Endothelial cell of umbilical vein (primary cell): ENCODE measurements around the gene CARNS1. TPM values are rescaled to one million over a fixed set of nuclear protein-coding genes. Genes with fewer than 3 reads are reported as not detected.
A peak's percentile ranks its signal among the peaks of the same experiment; 100 is the strongest.

Source experiments
- BruUV-seq: library from RNA; stranded (reverse); fragments of 400-500 nt; replicated peaks from 2 replicates; lab custom pipeline; 2021; lab: Mats Ljungman, UMichigan
- CTCF ChIA-PET: fragments of 300-600, 350-600 bp; sonication (Branson Sonifier 250); formaldehyde crosslinking; loops from one replicate; lab custom pipeline; 2021; ENCODE audit warnings: antibody characterized with exemption, inconsistent platforms; lab: Charles Lee
- POLR2A ChIA-PET: fragments of 300-600, 350-600 bp; sonication (Branson Sonifier 250); formaldehyde crosslinking; loops from one replicate; lab custom pipeline; 2021; ENCODE audit warnings: antibody characterized with exemption, inconsistent platforms; lab: Charles Lee
- DNase-seq: peaks from one replicate; pipeline ENCODE4 v3.0.0-alpha.2; 2011; ENCODE audit warnings: low read depth, low spot score
- FAIRE-seq: peaks from 2 replicates; lab custom pipeline; 2011; peaks lifted over from hg19 to GRCh38; lab: Jason Lieb, UNC
- H2AFZ ChIP-seq: 2 replicates; pipeline ENCODE4 v1.6.0; 2012; ENCODE audit warnings: low read depth, low read length, control low read depth, inconsistent platforms
- H3K27ac ChIP-seq: 2 replicates; pipeline ENCODE4 v1.5.1; 2011; ENCODE audit warnings: low read depth, mild to moderate bottlenecking, control low read depth, low read length, moderate library complexity; ENCODE audit not compliant: insufficient read depth
- H3K27me3 ChIP-seq, 2 experiments: 2 replicates each; pipeline versions ENCODE4 v1.6.0 to v1.6.1; 2011; ENCODE audit warnings: low read length in 2 of 2, mixed read lengths in 1 of 2; ENCODE audit not compliant: control insufficient read depth in 2 of 2, insufficient read depth in 2 of 2
- H3K36me3 ChIP-seq, 2 experiments: 2 replicates in 1 of 2; 3 replicates in 1 of 2; pipeline ENCODE4 v1.5.1; 2011; ENCODE audit warnings: low read length in 2 of 2, mild to moderate bottlenecking in 1 of 2, moderate library complexity in 1 of 2; ENCODE audit not compliant: control insufficient read depth in 2 of 2, insufficient read depth in 2 of 2; ENCODE audit errors: extremely low read depth in 1 of 2
- H3K4me1 ChIP-seq: 3 replicates; pipeline ENCODE4 v1.5.1; 2011; ENCODE audit warnings: mild to moderate bottlenecking, low read length; ENCODE audit not compliant: control insufficient read depth, insufficient read depth; ENCODE audit errors: extremely low read depth
- H3K4me2 ChIP-seq: 2 replicates; pipeline ENCODE4 v1.6.1; 2011; ENCODE audit warnings: low read length, control low read depth, mixed read lengths; ENCODE audit not compliant: insufficient read depth
- H3K4me3 ChIP-seq, 3 experiments: fragments of 200-600 bp in 1 of 3; sonication (generic), shearing (Covaris generic) in 1 of 3; replicated peaks in 1 of 3; 2 replicates each; pipeline ENCODE4 v1.5.1; 2011 to 2016; ENCODE audit warnings: control low read depth in 3 of 3, low read length in 3 of 3, mild to moderate bottlenecking in 2 of 3, inconsistent platforms in 1 of 3, low read depth in 1 of 3, moderate library complexity in 1 of 3; ENCODE audit not compliant: insufficient read depth in 1 of 3
- H3K79me2 ChIP-seq: 2 replicates; pipeline ENCODE4 v1.6.0; 2012; ENCODE audit warnings: low read length, inconsistent platforms; ENCODE audit not compliant: control insufficient read depth, insufficient read depth
- H3K9ac ChIP-seq: replicated peaks from 2 replicates; pipeline ENCODE3; 2011; ENCODE audit warnings: low read length, control low read depth; ENCODE audit not compliant: insufficient read depth; ENCODE audit errors: extremely low read depth
- H3K9me1 ChIP-seq: replicated peaks from 3 replicates; pipeline ENCODE4 v1.6.0; 2011; ENCODE audit warnings: mild to moderate bottlenecking, low read length; ENCODE audit not compliant: control insufficient read depth, insufficient read depth; ENCODE audit errors: extremely low read depth
- H3K9me3 ChIP-seq: replicated peaks from 2 replicates; pipeline ENCODE4 v1.5.1; 2012; ENCODE audit warnings: low read length, inconsistent platforms; ENCODE audit not compliant: control insufficient read depth, insufficient read depth
- H4K20me1 ChIP-seq: replicated peaks from 2 replicates; pipeline ENCODE3; 2011; ENCODE audit warnings: mild to moderate bottlenecking, low read length; ENCODE audit not compliant: control insufficient read depth, insufficient read depth; ENCODE audit errors: extremely low read depth
- CTCF ChIP-seq, 2 donors: IDR thresholded peaks; 1 replicate in 1 of 2; 2 replicates in 1 of 2; pipeline ENCODE4 v1.5.1; 2011; ENCODE audit warnings: low read length in 2 of 2, mild to moderate bottlenecking in 2 of 2, moderate library complexity in 2 of 2, control low read depth in 1 of 2, inconsistent platforms in 1 of 2, low read depth in 1 of 2; ENCODE audit not compliant: insufficient read depth in 1 of 2; ENCODE audit errors: extremely low read depth in 1 of 2
- EZH2 ChIP-seq: IDR thresholded peaks from 2 replicates; pipeline ENCODE4 v1.6.1; 2012; ENCODE audit warnings: borderline replicate concordance, low read depth, mild to moderate bottlenecking, moderate library complexity, low read length, inconsistent platforms; ENCODE audit not compliant: severe bottlenecking
- FOS ChIP-seq: IDR thresholded peaks from 2 replicates; pipeline ENCODE4 v1.6.1; 2011; ENCODE audit warnings: mild to moderate bottlenecking, low read length, moderate library complexity, borderline replicate concordance; ENCODE audit not compliant: insufficient read depth
- GATA2 ChIP-seq: IDR thresholded peaks from 2 replicates; pipeline ENCODE4 v1.7.0; 2011; ENCODE audit warnings: low read depth, mild to moderate bottlenecking, moderate library complexity, mixed read lengths, low read length; ENCODE audit not compliant: insufficient read length, insufficient read depth
- JUN ChIP-seq: IDR thresholded peaks from 2 replicates; pipeline ENCODE4 v1.6.1; 2011; ENCODE audit warnings: borderline replicate concordance, low read depth; ENCODE audit not compliant: insufficient read length, insufficient read depth
- MAX ChIP-seq: IDR thresholded peaks from 2 replicates; pipeline ENCODE4 v1.6.1; 2011; ENCODE audit not compliant: insufficient read depth, insufficient read length
- MYC ChIP-seq: IDR thresholded peaks from one replicate; pipeline ENCODE4 v1.6.1; 2011; ENCODE audit warnings: mild to moderate bottlenecking, low read depth, low read length
- POLR2A ChIP-seq: IDR thresholded peaks from 2 replicates; pipeline ENCODE4 v1.6.1; 2012; ENCODE audit warnings: low read depth, mild to moderate bottlenecking, control low read depth, low read length
- POLR2AphosphoS5 ChIP-seq: IDR thresholded peaks from 2 replicates; pipeline ENCODE4 v1.6.1; 2012; ENCODE audit warnings: low read depth, mild to moderate bottlenecking, control low read depth, low read length, moderate library complexity; ENCODE audit not compliant: insufficient read depth
- dilution Hi-C: fragments of 300-500 bp; cut with MboI; formaldehyde crosslinking; loops from one replicate; pipeline ENCODE4 v1.15.0; 2019; ENCODE audit warnings: low sequenced_read_pairs; ENCODE audit not compliant: extremely low pct_ligation_motif_present
- intact Hi-C: fragments of 100-400 bp; cut with micrococcal nuclease; formaldehyde crosslinking; loops from one replicate; pipeline ENCODE4 v1.10.0; 2022
- polyA plus RNA-seq, 4 experiments: library from polyadenylated mRNA; depleted of rRNA in 3 of 4; stranded (reverse) in 3 of 4; unstranded in 1 of 4; fragments of >200 nt; gene quantifications; 2 replicates each; pipeline versions ENCODE4 v1.2.1 to v1.2.3, GENCODE V29; 2011 to 2012; ENCODE audit warnings: missing spikeins in 1 of 4
- total RNA-seq: library from RNA; stranded (reverse); gene quantifications from 2 replicates; pipeline ENCODE4 v1.2.3, GENCODE V29; 2021

The CARNS1 gene
- total and polyA plus RNA-seq, 2 donors (not counting 3 experiments of a cell fraction or from before 2014, with no cell fraction given): 0.14 to 0.35 TPM

- intact Hi-C loops: no loop called here
- Histone ChIP-seq H3K4me3 (no peak overlapping the region), H3K79me2 (no peaks in the 10 kb centered on the region), H3K4me1 (peaks cover 4% of the 10 kb centered on the region), H2AFZ (peak overlapping the region; percentile 31), H4K20me1 (no peaks in the 10 kb centered on the region), H3K36me3 (no peaks in the 10 kb centered on the region), H3K27me3 (peaks cover 0 to 3% of the 10 kb centered on the region in 2 experiments), H3K4me2 (no peak overlapping the region), H3K9me1 (no peaks in the 10 kb centered on the region), H3K27ac (no peak overlapping the region), H3K9me3 (no peaks in the 10 kb centered on the region), H3K9ac (no peak overlapping the region)
- no TSS peak for BruUV-seq
- ChIA-PET CTCF (interaction anchor here (4.6 to 19.7 kb wide), 6 partner anchors 8 to 116 kb away, joined by 30 to 1051 read pairs (median 101); partner anchors contain the start of genes CLCF1, POLD4 and PPP1CA), POLR2A (no interaction called here)
- DNase-seq: no peak
- no peak for FAIRE-seq
- dilution Hi-C loops: no loop called here
- TF ChIP-seq CTCF (IDR thresholded peaks at IDR 0.05; ENCODE audit: extremely low read depth in 1 of 2, insufficient read depth in 1 of 2, low read depth in 1 of 2, low read length in 2 of 2) (no peak), FOS (no peak), MYC (no peak), MAX (no peak), EZH2 (no peak), GATA2 (no peak), JUN (no peak), POLR2A (no peak), POLR2AphosphoS5 (no peak)
Measured at GRCh38 chr11:67379061-67380058, 36.1 kb upstream of the CARNS1 start.
